ENCODE measurements around the gene C17orf75.
"Not testable (repeated sequence)": the region's sequence is repeated elsewhere in the genome, so short reads cannot be mapped to it uniquely, and the experiment has no call there.

GRCh38 chr17:32316653-32317052 is 25.3 kb downstream of the C17orf75 start:
- TF ChIP-seq, protein P1, sequence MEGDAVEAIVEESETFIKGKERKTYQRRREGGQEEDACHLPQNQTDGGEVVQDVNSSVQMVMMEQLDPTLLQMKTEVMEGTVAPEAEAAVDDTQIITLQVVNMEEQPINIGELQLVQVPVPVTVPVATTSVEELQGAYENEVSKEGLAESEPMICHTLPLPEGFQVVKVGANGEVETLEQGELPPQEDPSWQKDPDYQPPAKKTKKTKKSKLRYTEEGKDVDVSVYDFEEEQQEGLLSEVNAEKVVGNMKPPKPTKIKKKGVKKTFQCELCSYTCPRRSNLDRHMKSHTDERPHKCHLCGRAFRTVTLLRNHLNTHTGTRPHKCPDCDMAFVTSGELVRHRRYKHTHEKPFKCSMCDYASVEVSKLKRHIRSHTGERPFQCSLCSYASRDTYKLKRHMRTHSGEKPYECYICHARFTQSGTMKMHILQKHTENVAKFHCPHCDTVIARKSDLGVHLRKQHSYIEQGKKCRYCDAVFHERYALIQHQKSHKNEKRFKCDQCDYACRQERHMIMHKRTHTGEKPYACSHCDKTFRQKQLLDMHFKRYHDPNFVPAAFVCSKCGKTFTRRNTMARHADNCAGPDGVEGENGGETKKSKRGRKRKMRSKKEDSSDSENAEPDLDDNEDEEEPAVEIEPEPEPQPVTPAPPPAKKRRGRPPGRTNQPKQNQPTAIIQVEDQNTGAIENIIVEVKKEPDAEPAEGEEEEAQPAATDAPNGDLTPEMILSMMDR (IDR thresholded peaks at IDR 0.05 in 2 of 3, conservative IDR thresholded peaks at IDR 0.05 in 1 of 3; ENCODE audit: borderline replicate concordance in 1 of 3, insufficient read depth in 1 of 3, low read depth in 2 of 3, low read length in 2 of 3): not testable (repeated sequence)
- not testable (repeated sequence) for TF ChIP-seq EZH2phosphoT487 (IDR thresholded peaks at IDR 0.05; ENCODE audit: borderline replicate concordance); SIN3A (IDR thresholded peaks at IDR 0.05; ENCODE audit: low read depth); YY1 (IDR thresholded peaks at IDR 0.05; ENCODE audit: extremely low read depth, insufficient replicate concordance, low read depth, low read length); POLR2AphosphoS5 (IDR thresholded peaks at IDR 0.05; ENCODE audit: low read depth, low read length); REST (IDR thresholded peaks at IDR 0.05; ENCODE audit: low read depth); POLR2A (IDR thresholded peaks at IDR 0.05; ENCODE audit: borderline replicate concordance, extremely low read depth, insufficient read depth, insufficient read length); RAD21 (IDR thresholded peaks at IDR 0.05; ENCODE audit: low read depth); SRF (IDR thresholded peaks at IDR 0.05; ENCODE audit: low read depth); EGR1 (IDR thresholded peaks at IDR 0.05; ENCODE audit: low read depth); SP1 (IDR thresholded peaks at IDR 0.05; ENCODE audit: low read depth); ZNF274 (IDR thresholded peaks at IDR 0.05; ENCODE audit: low read depth, low read length); EZH2 (IDR thresholded peaks at IDR 0.05)
- TF ChIP-seq, protein P2, sequence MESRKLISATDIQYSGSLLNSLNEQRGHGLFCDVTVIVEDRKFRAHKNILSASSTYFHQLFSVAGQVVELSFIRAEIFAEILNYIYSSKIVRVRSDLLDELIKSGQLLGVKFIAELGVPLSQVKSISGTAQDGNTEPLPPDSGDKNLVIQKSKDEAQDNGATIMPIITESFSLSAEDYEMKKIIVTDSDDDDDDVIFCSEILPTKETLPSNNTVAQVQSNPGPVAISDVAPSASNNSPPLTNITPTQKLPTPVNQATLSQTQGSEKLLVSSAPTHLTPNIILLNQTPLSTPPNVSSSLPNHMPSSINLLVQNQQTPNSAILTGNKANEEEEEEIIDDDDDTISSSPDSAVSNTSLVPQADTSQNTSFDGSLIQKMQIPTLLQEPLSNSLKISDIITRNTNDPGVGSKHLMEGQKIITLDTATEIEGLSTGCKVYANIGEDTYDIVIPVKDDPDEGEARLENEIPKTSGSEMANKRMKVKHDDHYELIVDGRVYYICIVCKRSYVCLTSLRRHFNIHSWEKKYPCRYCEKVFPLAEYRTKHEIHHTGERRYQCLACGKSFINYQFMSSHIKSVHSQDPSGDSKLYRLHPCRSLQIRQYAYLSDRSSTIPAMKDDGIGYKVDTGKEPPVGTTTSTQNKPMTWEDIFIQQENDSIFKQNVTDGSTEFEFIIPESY (IDR thresholded peaks at IDR 0.05; ENCODE audit: extremely low read depth, insufficient replicate concordance, low read length): not testable (repeated sequence)

Data from HCT116 (cell line).